ENCODE measurements around the gene CTF1.

The CTF1 gene

DNA sequence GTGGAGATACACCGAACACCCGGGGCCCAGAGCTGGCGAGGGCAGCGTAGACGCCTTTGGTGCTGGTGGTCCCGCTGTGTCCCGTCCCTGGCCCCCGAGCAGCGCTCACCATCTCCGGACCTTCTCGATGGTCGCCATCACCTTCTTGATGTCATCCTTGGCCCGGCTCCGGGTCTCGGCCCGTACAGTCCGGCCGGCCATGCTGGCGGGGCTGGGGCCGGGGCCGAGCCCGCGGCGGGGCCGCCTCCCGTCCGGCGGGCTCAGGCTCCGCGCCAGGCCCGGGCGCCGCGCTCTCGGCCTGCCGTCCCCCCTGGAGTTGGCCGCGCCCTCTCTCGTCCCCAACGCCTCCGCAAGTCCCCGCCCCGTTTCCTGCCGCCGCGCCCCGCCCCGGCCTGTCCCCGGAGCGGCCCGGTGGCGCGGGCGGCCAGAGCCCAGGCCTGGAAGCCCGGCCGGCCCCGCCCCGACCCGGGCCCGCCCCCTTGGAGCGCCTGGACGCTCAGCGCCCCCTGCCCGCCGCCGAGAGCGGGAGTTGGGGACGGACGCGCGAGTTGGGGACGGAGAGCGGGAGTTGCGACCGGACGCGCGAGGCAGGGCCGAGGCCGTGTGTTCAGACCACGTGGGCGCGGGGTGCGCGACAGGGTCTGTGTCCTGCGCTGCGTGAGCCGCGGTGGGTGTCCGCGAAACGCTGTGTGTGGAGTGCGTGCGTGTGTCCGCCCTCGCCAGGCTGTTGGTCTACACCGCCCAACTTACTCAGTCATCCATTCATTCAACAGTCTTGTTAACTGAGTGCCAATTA, 2.5 kb upstream of the CTF1 start, which contains the start of gene BCL7C:
Gene BCL7C, minus strand, starts transcription at position 334 of the 796 bp plus-strand sequence. Its CDS starts 133 bp downstream, at position 201.
- peaks cover 53% of the 10 kb centered on the region for H3K4me1 Mint-ChIP-seq
- peak within 1 kb of the TSS; percentile 87 for H3K27ac Mint-ChIP-seq
- peak within 1 kb of the TSS; percentile 87 for H3K4me3 Mint-ChIP-seq
- H3K36me3 Mint-ChIP-seq = peaks cover 17% of the 10 kb centered on the region
- H3K9me3 Mint-ChIP-seq = no peaks in the 10 kb centered on the region
- CTCF ChIA-PET = interaction anchor here (2.1 kb wide), 1 partner anchor 8 kb away, joined by 7 read pairs; no protein-coding TSS in a partner anchor
- peak; percentile 90 for DNase-seq
- H3K27me3 Mint-ChIP-seq = no peaks in the 10 kb centered on the region

DNA sequence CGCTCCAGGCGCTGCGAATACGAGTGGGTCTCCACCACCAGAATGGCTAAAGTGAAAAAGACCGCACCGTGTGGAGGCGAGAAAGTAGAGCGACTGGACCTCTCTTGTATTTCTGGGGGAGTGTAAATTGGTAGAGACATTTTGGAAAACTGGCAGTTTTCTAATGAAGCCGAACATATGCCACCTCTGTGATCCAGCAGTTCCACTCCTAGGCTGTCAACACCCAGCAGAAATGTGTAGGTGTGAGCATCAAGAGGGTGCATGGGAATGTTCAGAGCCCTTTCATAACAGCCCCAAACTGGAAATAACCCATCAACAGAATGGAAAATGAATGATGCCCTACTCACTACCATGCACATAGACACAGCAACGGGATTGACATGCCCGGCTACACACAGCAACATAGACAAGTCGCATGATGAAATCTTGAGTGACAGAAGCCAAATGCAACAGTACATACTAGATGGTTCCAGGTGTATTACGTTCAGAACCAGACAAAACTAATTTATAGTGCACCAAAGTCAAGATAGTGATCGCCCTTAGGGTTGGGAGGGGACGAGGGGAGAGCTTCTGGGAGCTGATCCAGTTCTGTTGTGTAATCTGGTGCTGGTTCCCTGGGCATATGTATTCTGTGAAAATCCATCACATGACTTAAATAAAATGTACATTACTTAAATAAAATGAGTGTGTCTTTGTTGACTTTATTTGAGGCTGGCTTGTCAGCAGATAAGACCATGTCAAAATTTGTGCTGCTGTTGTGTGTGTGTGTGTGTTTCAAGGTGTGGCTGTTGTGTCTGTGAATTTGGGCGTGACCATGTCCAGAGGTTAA, 1.7 kb upstream of the CTF1 start:
- DNase-seq = no peak
- CTCF ChIA-PET = interaction anchor here (4.1 kb wide), 1 partner anchor 50 kb away, joined by 14 read pairs; no protein-coding TSS in a partner anchor
- H3K4me3 Mint-ChIP-seq = peak overlapping the region; percentile 75
- no peaks in the 10 kb centered on the region for H3K27me3 Mint-ChIP-seq
- peak overlapping the region; percentile 87 for H3K27ac Mint-ChIP-seq
- H3K9me3 Mint-ChIP-seq = no peaks in the 10 kb centered on the region
- peaks cover 54% of the 10 kb centered on the region for H3K4me1 Mint-ChIP-seq
- H3K36me3 Mint-ChIP-seq = peaks cover 13% of the 10 kb centered on the region

DNA sequence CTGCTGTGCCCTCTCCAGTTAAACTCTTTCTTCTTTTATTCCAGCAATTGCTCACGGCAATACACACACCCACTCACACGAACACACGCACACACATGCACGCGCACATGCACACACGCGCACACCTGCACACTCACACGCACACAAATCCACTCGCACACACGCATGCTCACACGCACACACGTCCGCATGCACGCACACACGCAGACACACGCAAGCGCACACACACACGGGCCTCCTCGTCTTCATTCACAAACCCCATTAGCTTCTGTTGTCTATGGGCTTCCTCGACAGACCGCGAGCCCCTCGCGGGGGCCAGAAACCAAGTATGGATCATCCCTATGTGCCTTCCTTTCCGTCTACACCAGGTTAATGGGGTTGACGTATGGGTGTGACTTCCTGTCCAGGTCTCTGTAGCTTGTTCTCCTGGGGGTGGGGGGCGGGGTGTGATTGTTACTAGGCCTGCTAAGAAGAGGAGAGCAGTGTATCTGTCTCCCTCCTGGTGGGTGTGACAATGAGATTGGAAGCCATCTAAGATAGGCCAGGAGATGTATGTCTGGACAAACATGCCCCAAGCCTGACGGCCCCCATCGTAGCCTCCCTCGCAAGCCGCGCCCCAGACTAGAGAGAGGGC, 670 bp upstream of the CTF1 start:
- peak overlapping the region; percentile 13 for H3K4me3 Mint-ChIP-seq
- peaks cover 63% of the 10 kb centered on the region for H3K4me1 Mint-ChIP-seq
- H3K36me3 Mint-ChIP-seq = peaks cover 8% of the 10 kb centered on the region
- no peaks in the 10 kb centered on the region for H3K9me3 Mint-ChIP-seq
- peak overlapping the region; percentile 73 for H3K27ac Mint-ChIP-seq
- CTCF ChIA-PET = interaction anchor here (4.1 kb wide), 1 partner anchor 51 kb away, joined by 14 read pairs; no protein-coding TSS in a partner anchor
- H3K27me3 Mint-ChIP-seq = no peaks in the 10 kb centered on the region
- no peak for DNase-seq

DNA sequence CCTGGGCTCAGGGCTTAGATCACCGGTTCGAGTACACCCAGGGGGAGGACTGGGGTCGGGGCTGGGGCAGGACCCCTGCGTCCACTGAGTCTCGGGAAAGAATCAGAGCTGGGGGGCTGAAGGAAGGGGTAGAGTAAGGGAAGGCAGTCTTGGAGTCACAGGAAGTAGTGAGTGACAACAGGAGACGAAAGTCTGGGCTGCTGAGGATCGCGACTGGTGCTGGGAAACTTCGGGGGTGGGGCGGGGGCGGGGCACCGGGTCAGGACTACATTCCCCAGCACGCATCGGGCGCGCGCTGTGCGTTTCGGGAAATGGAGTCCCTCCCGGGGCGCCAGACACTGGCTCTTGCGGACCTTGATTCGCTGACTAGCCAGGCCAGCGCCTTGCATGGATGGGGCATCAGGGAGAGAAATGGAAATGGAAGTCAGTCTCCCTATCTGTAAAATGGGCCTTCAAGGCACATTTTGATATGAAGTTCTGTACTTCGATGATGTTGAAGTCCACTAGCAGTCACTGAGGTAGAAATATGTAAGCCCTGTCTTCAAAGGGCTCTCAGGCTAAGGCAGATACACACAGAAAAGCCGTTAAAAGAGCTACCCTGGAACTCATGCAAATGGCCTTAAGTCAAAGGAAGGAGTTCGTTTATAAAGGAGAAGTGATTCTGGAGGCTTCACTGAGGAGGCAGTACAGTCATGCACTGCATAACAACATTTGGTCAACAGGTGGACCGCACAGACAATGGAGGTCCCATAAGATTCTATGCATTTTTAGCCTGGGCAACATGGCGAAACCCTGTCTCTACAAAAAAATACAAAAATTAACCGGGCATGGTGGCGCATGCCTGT, 697 bp downstream of the CTF1 start:
- Mint-ChIP-seq H3K27ac (peak overlapping the region; percentile 67), H3K4me1 (peaks cover 68% of the 10 kb centered on the region), H3K36me3 (peaks cover 6% of the 10 kb centered on the region), H3K4me3 (peak overlapping the region; percentile 51), H3K27me3 (no peaks in the 10 kb centered on the region), H3K9me3 (no peaks in the 10 kb centered on the region)
- peak; percentile 85 for DNase-seq
- CTCF ChIA-PET = interaction anchor here (4.1 kb wide), 1 partner anchor 52 kb away, joined by 14 read pairs; no protein-coding TSS in a partner anchor

DNA sequence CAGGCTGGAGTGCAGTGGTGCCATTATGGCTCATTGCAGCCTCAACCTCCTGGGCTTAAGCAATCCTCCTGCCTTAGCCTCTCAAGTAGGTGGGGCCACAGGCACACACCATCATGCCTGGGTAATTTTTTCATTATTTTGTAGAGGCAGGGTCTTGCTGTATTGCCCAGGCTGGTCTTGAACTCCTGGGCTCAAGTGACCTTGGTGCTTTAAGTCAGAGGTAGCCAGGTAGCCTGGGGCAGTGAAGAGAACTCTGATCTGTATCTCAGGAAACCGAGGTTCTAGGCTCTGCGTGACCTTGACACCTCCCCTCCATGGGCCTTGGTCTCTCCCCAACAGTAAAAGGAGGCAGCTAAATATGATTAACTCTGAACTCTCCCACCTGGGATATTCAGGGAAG, 3.4 kb downstream of the CTF1 start:
- Mint-ChIP-seq H3K9me3 (peaks cover 2% of the 10 kb centered on the region), H3K4me3 (no peak overlapping the region), H3K36me3 (peaks cover 7% of the 10 kb centered on the region), H3K4me1 (peaks cover 74% of the 10 kb centered on the region), H3K27ac (no peak overlapping the region), H3K27me3 (no peaks in the 10 kb centered on the region)
- DNase-seq = no peak
- CTCF ChIA-PET = interaction anchor here (4.0 kb wide), 1 partner anchor 55 kb away, joined by 88 read pairs; no protein-coding TSS in a partner anchor

DNA sequence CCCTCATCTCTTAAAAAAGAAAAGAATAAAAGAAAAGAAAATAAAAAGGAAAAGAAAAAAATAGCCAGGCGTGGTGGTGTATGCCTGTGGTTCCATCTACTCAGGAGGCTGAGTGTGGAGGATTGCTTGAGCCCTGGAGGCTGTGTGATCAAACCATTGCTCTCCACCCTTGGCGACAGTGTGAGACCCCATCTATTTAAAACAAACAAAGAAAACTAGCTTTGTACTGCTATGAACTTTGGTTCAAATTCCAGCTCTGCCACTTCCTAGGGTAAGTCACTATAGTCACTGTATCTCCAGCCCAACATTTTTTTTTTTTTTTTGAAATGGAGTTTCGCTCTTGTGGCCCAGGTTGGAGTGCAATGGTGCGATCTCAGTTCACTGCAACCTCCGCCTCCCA, 4.2 kb downstream of the CTF1 start:
- DNase-seq = no peak
- Mint-ChIP-seq H3K36me3 (peaks cover 7% of the 10 kb centered on the region), H3K4me3 (no peak overlapping the region), H3K9me3 (peaks cover 2% of the 10 kb centered on the region), H3K27me3 (no peaks in the 10 kb centered on the region), H3K27ac (no peak overlapping the region), H3K4me1 (peaks cover 69% of the 10 kb centered on the region)
- CTCF ChIA-PET = interaction anchor here (0.7 to 4.0 kb wide), 8 partner anchors 19 to 56 kb away, joined by 3 to 88 read pairs (median 4); no protein-coding TSS in a partner anchor

DNA sequence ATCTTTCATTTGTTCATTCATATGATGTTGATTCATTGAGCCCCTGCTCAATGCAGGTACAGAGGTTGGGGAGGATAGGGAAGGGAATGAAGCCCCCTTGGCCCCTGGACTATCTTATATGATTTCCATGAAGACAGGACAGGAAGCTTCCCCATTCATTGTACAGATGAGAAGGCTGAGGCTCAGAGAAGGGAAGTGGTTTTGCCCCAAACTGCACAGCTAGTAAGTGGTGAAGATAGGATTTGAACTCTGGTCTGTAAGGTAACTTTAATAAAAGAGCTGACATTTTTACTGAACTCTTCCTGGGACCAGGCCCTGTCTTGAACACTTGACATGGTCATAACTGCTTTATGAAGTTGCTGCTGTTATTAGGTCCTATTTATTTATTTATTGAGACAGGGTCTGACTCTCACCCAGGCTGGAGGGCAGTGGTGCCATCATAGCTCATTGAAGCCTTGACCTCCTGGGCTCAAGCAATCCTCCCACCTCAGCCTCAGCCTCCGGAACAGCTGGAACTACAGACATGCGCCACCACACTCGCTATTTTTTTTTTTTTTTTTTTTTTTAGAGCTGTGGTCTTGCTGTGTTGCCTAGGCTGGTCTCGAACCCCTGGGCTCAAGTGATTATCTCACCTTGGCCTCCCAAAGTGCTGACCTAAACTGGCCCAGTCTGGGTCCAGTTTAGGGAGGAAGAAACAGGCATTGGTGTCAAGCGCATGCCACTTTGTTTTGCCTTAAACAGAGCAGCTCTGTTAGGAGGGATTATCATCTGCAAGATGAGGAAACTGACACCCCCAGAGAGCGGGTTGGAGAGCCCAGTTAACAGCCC, 5.0 kb downstream of the CTF1 start:
- Mint-ChIP-seq H3K4me1 (peaks cover 60% of the 10 kb centered on the region), H3K36me3 (peaks cover 7% of the 10 kb centered on the region), H3K27ac (peak overlapping the region; percentile 87), H3K27me3 (no peaks in the 10 kb centered on the region), H3K4me3 (peak overlapping the region; percentile 70), H3K9me3 (peaks cover 2% of the 10 kb centered on the region)
- peak; percentile 28 for DNase-seq
- CTCF ChIA-PET = interaction anchor here (0.7 to 4.0 kb wide), 14 partner anchors 9 to 117 kb away, joined by 3 to 88 read pairs (median 4); partner anchors contain the start of gene BCL7C

DNA sequence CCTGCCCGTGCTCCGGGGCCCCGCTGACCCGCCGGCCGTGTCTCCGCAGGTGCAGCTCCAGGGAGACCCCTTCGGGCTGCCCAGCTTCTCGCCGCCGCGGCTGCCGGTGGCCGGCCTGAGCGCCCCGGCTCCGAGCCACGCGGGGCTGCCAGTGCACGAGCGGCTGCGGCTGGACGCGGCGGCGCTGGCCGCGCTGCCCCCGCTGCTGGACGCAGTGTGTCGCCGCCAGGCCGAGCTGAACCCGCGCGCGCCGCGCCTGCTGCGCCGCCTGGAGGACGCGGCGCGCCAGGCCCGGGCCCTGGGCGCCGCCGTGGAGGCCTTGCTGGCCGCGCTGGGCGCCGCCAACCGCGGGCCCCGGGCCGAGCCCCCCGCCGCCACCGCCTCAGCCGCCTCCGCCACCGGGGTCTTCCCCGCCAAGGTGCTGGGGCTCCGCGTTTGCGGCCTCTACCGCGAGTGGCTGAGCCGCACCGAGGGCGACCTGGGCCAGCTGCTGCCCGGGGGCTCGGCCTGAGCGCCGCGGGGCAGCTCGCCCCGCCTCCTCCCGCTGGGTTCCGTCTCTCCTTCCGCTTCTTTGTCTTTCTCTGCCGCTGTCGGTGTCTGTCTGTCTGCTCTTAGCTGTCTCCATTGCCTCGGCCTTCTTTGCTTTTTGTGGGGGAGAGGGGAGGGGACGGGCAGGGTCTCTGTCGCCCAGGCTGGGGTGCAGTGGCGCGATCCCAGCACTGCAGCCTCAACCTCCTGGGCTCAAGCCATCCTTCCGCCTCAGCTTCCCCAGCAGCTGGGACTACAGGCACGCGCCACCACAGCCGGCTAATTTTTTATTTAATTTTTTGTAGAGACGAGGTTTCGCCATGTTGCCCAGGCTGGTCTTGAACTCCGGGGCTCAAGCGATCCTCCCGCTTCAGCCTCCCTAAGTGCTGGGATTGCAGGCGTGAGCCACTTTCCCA, 5.9 kb downstream of the CTF1 start:
- Mint-ChIP-seq H3K4me3 (peak overlapping the region; percentile 94), H3K4me1 (peaks cover 60% of the 10 kb centered on the region), H3K27me3 (no peaks in the 10 kb centered on the region), H3K27ac (peak overlapping the region; percentile 95), H3K9me3 (peaks cover 2% of the 10 kb centered on the region), H3K36me3 (peaks cover 7% of the 10 kb centered on the region)
- DNase-seq = peak; percentile 73
- CTCF ChIA-PET = interaction anchor here (0.8 to 4.0 kb wide), 10 partner anchors 9 to 88 kb away, joined by 3 to 88 read pairs (median 6); partner anchors contain the start of gene BCL7C

DNA sequence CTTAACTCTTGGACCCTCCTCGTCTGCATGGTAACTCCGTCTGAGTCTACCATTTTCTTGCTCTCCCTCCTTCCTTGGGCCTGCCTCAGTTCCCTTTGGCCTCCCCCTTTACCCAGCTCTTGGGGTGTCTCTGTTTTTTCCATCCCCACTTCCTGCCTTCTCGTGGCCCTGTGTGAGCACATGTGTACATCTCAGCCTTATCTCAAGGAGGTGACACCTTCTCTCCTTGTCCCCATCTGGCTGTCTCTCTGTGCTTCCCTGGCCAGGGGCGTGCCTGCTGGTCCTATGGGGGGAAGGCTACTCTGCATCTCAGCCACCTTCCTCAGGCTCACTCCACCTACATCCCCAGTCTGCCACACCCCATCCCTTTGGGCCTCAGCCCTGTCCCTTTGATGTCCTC, 6.6 kb downstream of the CTF1 start:
- Mint-ChIP-seq H3K27me3 (no peaks in the 10 kb centered on the region), H3K4me3 (peak overlapping the region; percentile 94), H3K27ac (peak overlapping the region; percentile 95), H3K36me3 (peaks cover 7% of the 10 kb centered on the region), H3K9me3 (peaks cover 2% of the 10 kb centered on the region), H3K4me1 (peaks cover 62% of the 10 kb centered on the region)
- peak; percentile 47 for DNase-seq
- CTCF ChIA-PET = interaction anchor here (0.8 to 4.0 kb wide), 7 partner anchors 10 to 89 kb away, joined by 3 to 88 read pairs (median 11); no protein-coding TSS in a partner anchor

DNA sequence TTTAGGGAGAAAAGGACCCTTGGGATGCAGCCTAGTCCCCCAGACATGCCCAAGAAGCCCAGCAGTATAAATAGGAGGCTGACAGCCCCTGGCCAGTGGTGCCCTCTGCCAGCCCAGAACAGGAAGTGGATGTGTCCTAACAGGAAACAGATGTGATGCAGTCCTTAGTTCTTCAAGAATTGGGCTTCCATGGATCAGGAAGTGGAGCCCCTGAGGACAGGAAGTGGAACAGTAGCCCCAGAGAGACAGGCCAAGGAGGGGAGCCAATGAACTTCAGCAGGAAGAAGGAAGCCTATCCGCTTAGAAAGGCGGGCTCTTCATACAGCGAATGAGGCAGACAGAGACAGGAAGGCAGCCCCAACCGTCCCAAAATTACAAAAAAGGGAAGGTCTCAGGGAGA, 7.2 kb downstream of the CTF1 start:
- CTCF ChIA-PET = interaction anchor here (1.4 to 4.0 kb wide), 4 partner anchors 28 to 89 kb away, joined by 11 to 88 read pairs (median 20); no protein-coding TSS in a partner anchor
- Mint-ChIP-seq H3K4me3 (peak overlapping the region; percentile 5), H3K27me3 (no peaks in the 10 kb centered on the region), H3K4me1 (peaks cover 66% of the 10 kb centered on the region), H3K9me3 (peaks cover 2% of the 10 kb centered on the region), H3K27ac (peak overlapping the region; percentile 95), H3K36me3 (peaks cover 7% of the 10 kb centered on the region)
- DNase-seq = peak; percentile 48

DNA sequence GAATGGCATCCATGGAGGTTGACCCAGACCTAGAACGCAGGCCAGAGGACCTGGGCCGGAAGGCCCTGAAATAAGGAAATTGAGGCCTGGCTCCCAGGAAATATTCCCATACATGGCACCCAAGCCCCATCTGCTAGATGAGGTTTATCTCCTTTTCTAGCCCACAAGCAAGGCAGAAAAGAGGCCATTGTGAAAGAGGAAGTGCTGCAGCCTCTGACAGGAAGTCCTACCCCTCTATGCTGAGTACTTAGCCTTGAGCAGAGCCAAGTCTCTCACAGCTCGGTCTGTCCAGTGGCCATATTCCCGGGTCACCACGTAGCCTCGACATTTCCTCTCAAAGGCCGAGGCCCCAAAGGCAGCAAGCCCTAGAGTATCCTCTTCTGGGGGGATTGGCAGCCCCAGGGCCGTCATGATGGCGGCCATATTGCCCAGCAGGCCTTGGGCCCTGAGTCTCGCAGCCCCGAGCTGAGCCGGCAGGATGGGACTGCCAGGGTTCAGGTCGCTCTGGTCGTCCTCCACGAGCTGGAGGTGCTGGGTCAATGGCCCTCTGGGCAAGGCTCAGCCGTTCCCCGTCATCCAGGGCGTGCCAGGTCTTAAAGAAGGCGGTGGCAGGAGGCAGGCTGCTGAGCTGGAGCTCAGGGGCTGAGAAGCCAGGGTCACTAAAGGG, 7.8 kb downstream of the CTF1 start:
- H3K9me3 Mint-ChIP-seq = peaks cover 2% of the 10 kb centered on the region
- no peak overlapping the region for H3K4me3 Mint-ChIP-seq
- H3K4me1 Mint-ChIP-seq = peaks cover 70% of the 10 kb centered on the region
- no peak for DNase-seq
- peaks cover 7% of the 10 kb centered on the region for H3K36me3 Mint-ChIP-seq
- peaks cover 4% of the 10 kb centered on the region for H3K27me3 Mint-ChIP-seq
- peak overlapping the region; percentile 95 for H3K27ac Mint-ChIP-seq
- CTCF ChIA-PET = interaction anchor here (1.4 kb wide), 1 partner anchor 59 kb away, joined by 11 read pairs; no protein-coding TSS in a partner anchor

All from activated naive CD4-positive, alpha-beta T cell treated with anti-CD3 and anti-CD28 coated beads, Interleukin-2, amount 10 ng/mL, durations not matched to agents 7 days and 5 days (primary cell).